H9 (cell line): ENCODE results near the gene STX2. TPM values are rescaled to one million over a fixed set of nuclear protein-coding genes. Genes with fewer than 3 reads are reported as not detected.

Experiments
- DNase-seq: peaks from one replicate; pipeline ENCODE4 v3.0.0-alpha.2; 2017
- H2AFZ ChIP-seq: one replicate; pipeline ENCODE4 v1.6.1; 2013; ENCODE audit warnings: mild to moderate bottlenecking, low read length, control low read depth, moderate library complexity
- H2AK5ac ChIP-seq: 2 replicates; pipeline ENCODE4 v1.6.1; 2013; ENCODE audit warnings: low read length, control low read depth, mixed read lengths; ENCODE audit not compliant: insufficient read length
- H2BK120ac ChIP-seq: one replicate; pipeline ENCODE4 v1.6.1; 2013; ENCODE audit warnings: low read depth, mild to moderate bottlenecking, low read length, control low read depth, inconsistent platforms; ENCODE audit not compliant: poor library complexity, severe bottlenecking
- H2BK12ac ChIP-seq: 2 replicates; pipeline ENCODE4 v1.6.1; 2013; ENCODE audit warnings: low read length, control low read depth, mixed read lengths, low read depth; ENCODE audit not compliant: insufficient read length
- H2BK15ac ChIP-seq: 2 replicates; pipeline ENCODE4 v1.6.1; 2013; ENCODE audit warnings: low read depth, low read length, control low read depth
- H2BK20ac ChIP-seq: one replicate; pipeline ENCODE4 v1.6.1; 2013; ENCODE audit warnings: low read depth, mild to moderate bottlenecking, low read length, control low read depth, inconsistent platforms; ENCODE audit not compliant: poor library complexity, severe bottlenecking
- H2BK5ac ChIP-seq: 2 replicates; pipeline ENCODE4 v1.6.1; 2013; ENCODE audit warnings: low read length, control low read depth, mixed read lengths; ENCODE audit not compliant: insufficient read length
- H3K14ac ChIP-seq: 2 replicates; pipeline ENCODE4 v1.6.1; 2013; ENCODE audit warnings: low read length, control low read depth; ENCODE audit not compliant: insufficient read depth
- H3K18ac ChIP-seq: 2 replicates; pipeline ENCODE4 v1.6.1; 2013; ENCODE audit warnings: low read depth, mild to moderate bottlenecking, mixed read lengths, low read length, control low read depth; ENCODE audit not compliant: insufficient read length
- H3K23ac ChIP-seq: 2 replicates; pipeline ENCODE4 v1.6.1; 2013; ENCODE audit warnings: low read length, control low read depth, mixed read lengths, low read depth; ENCODE audit not compliant: insufficient read length
- H3K23me2 ChIP-seq: 2 replicates; pipeline ENCODE4 v1.6.1; 2013; ENCODE audit warnings: low read depth, mild to moderate bottlenecking, mixed read lengths, low read length, control low read depth; ENCODE audit not compliant: insufficient read length, poor library complexity, severe bottlenecking
- H3K27ac ChIP-seq: 2 replicates; pipeline ENCODE4 v1.5.1; 2013; ENCODE audit warnings: low read length, control low read depth, mixed read lengths, low read depth; ENCODE audit not compliant: insufficient read length
- H3K27me3 ChIP-seq: 2 replicates; pipeline ENCODE4 v1.6.1; 2013; ENCODE audit warnings: low read length, control low read depth, inconsistent platforms; ENCODE audit not compliant: insufficient read depth
- H3K4ac ChIP-seq: 2 replicates; pipeline ENCODE4 v1.6.1; 2013; ENCODE audit warnings: low read depth, mild to moderate bottlenecking, control low read depth, inconsistent platforms, low read length, moderate library complexity
- H3K4me1 ChIP-seq: 2 replicates; pipeline ENCODE4 v1.6.1; 2013; ENCODE audit warnings: low read length, control low read depth, inconsistent platforms; ENCODE audit not compliant: insufficient read depth
- H3K4me2 ChIP-seq: 2 replicates; pipeline ENCODE4 v1.6.1; 2013; ENCODE audit warnings: low read length, control low read depth, mixed read lengths; ENCODE audit not compliant: insufficient read length, insufficient read depth
- H3K56ac ChIP-seq: 2 replicates; pipeline ENCODE4 v1.6.1; 2013; ENCODE audit warnings: low read depth, mild to moderate bottlenecking, mixed read lengths, low read length, control low read depth; ENCODE audit not compliant: insufficient read length
- H3K79me1 ChIP-seq: 2 replicates; pipeline ENCODE4 v1.6.1; 2013; ENCODE audit warnings: low read depth, mild to moderate bottlenecking, moderate library complexity, low read length, control low read depth, inconsistent platforms; ENCODE audit not compliant: insufficient read depth, poor library complexity, severe bottlenecking
- H3K79me2 ChIP-seq: 2 replicates; pipeline ENCODE4 v1.6.1; 2013; ENCODE audit warnings: low read length, control low read depth, inconsistent platforms; ENCODE audit not compliant: insufficient read depth
- H3K9ac ChIP-seq: 2 replicates; pipeline ENCODE4 v1.6.1; 2013; ENCODE audit warnings: low read length, control low read depth, mixed read lengths; ENCODE audit not compliant: insufficient read length; ENCODE audit errors: extremely low read depth
- H3K9me3 ChIP-seq: one replicate; pipeline ENCODE4 v1.6.1; 2013; ENCODE audit warnings: low read depth, low read length, inconsistent platforms; ENCODE audit not compliant: control insufficient read depth
- H3T11ph ChIP-seq: one replicate; pipeline ENCODE4 v1.6.1; 2013; ENCODE audit warnings: mild to moderate bottlenecking, low read length, control low read depth, inconsistent platforms
- H4K20me1 ChIP-seq: one replicate; pipeline ENCODE4 v1.6.1; 2013; ENCODE audit not compliant: control insufficient read depth, insufficient read length, insufficient read depth
- H4K5ac ChIP-seq: 2 replicates; pipeline ENCODE4 v1.6.1; 2013; ENCODE audit warnings: low read depth, mild to moderate bottlenecking, mixed read lengths, low read length, control low read depth; ENCODE audit not compliant: insufficient read length
- H4K8ac ChIP-seq: replicated peaks from 2 replicates; pipeline ENCODE4 v1.6.1; 2013; ENCODE audit warnings: low read length, control low read depth, mixed read lengths, low read depth; ENCODE audit not compliant: insufficient read length
- H4K91ac ChIP-seq: 2 replicates; pipeline ENCODE4 v1.6.1; 2013; ENCODE audit warnings: low read depth, mild to moderate bottlenecking, moderate library complexity, mixed read lengths, low read length, control low read depth; ENCODE audit not compliant: insufficient read length
- H3K27ac Mint-ChIP-seq, 3 experiments: 2 replicates in 2 of 3; 3 replicates in 1 of 3; pipeline ENCODE4 v1.8.0; 2020 to 2021; ENCODE audit warnings: mixed read lengths in 3 of 3, mild to moderate bottlenecking in 1 of 3, moderate library complexity in 1 of 3
- H3K27me3 Mint-ChIP-seq: 2 replicates; pipeline ENCODE4 v1.8.0; 2021; ENCODE audit warnings: low read depth, mild to moderate bottlenecking, moderate library complexity, mixed read lengths
- H3K36me3 Mint-ChIP-seq, 3 experiments: 2 replicates in 2 of 3; 3 replicates in 1 of 3; pipeline ENCODE4 v1.8.0; 2020 to 2021; ENCODE audit warnings: low read depth in 3 of 3, mixed read lengths in 3 of 3; ENCODE audit not compliant: insufficient read depth in 1 of 3
- H3K4me1 Mint-ChIP-seq, 2 experiments: 2 replicates each; pipeline ENCODE4 v1.8.0; 2020; ENCODE audit warnings: mixed read lengths in 2 of 2
- H3K4me3 Mint-ChIP-seq, 2 experiments: 2 replicates in 1 of 2; 3 replicates in 1 of 2; pipeline ENCODE4 v1.8.0; 2020 to 2021; ENCODE audit warnings: mild to moderate bottlenecking in 2 of 2, mixed read lengths in 2 of 2, moderate library complexity in 1 of 2
- H3K9me3 Mint-ChIP-seq, 2 experiments: 2 replicates in 1 of 2; 3 replicates in 1 of 2; pipeline ENCODE4 v1.8.0; 2020; ENCODE audit warnings: mild to moderate bottlenecking in 2 of 2, mixed read lengths in 2 of 2, moderate library complexity in 1 of 2
- WGBS: extraction: QIAGEN DNeasy Blood & Tissue Kit; methylation state at CpG from one replicate; pipeline ENCODE4 v1.1.7; 2013; ENCODE audit warnings: missing lambda C conversion rate, low lambda C conversion rate, mixed read lengths; ENCODE audit not compliant: insufficient read length; ENCODE audit errors: extremely low coverage; 5-methylcytosine and 5-hydroxymethylcytosine counted together
- total RNA-seq: library from RNA; stranded (reverse); gene quantifications from 2 replicates; pipeline ENCODE4 v1.2.1, GENCODE V29; 2021
- TF ChIP-seq, protein P1 (sequence below): fragments of 200-600 bp; sonication (generic); conservative IDR thresholded peaks from 3 replicates; pipeline ENCODE4 v1.8.0; 2021; ENCODE audit warnings: antibody characterized with exemption, mild to moderate bottlenecking

Gene STX2
- total RNA-seq, 1 experiment from 2014 or later = 19.4 TPM

- no peak overlapping the region for H3K14ac ChIP-seq
- Mint-ChIP-seq H3K36me3 (no peaks in the 10 kb centered on the region), H3K27ac (no peak overlapping the region), H3K9me3 (no peaks in the 10 kb centered on the region), H3K27me3 (peaks cover 17% of the 10 kb centered on the region), H3K4me1 (peaks cover 0 to 3% of the 10 kb centered on the region in 2 experiments; a peak in 1 of 4 replicates), H3K4me3 (no peak overlapping the region)
- H3K9me3 ChIP-seq = no peaks in the 10 kb centered on the region
- no peaks in the 10 kb centered on the region for H3K23me2 ChIP-seq
- H3K27me3 ChIP-seq = no peaks in the 10 kb centered on the region
- H2AFZ ChIP-seq = no peak overlapping the region
- DNase-seq = no peak
- no peak overlapping the region for H4K5ac ChIP-seq
- no peak overlapping the region for H2BK5ac ChIP-seq
- H3K56ac ChIP-seq = no peak overlapping the region
- no peak overlapping the region for H2AK5ac ChIP-seq
- no peaks in the 10 kb centered on the region for H3K79me2 ChIP-seq
- no peak overlapping the region for H3K4ac ChIP-seq
- H3K9ac ChIP-seq = no peak overlapping the region
- no peak overlapping the region for H2BK12ac ChIP-seq
- H2BK20ac ChIP-seq = no peak overlapping the region
- H4K91ac ChIP-seq = no peak overlapping the region
- H2BK15ac ChIP-seq = no peak overlapping the region
- no peak overlapping the region for H4K8ac ChIP-seq
- no peak overlapping the region for H3K27ac ChIP-seq
- no CpG with 5 or more reads among the region's 10 CpGs for WGBS
- H3K79me1 ChIP-seq = no peaks in the 10 kb centered on the region
- no peak overlapping the region for H3T11ph ChIP-seq
- H3K4me1 ChIP-seq = 0 out of 2 replicates have a peak, but pooled peaks cover 4% of the 10 kb centered on the region
- H4K20me1 ChIP-seq = no peaks in the 10 kb centered on the region
- H3K4me2 ChIP-seq = no peak overlapping the region
- H2BK120ac ChIP-seq = no peak overlapping the region
- no peak overlapping the region for H3K23ac ChIP-seq
- TF ChIP-seq, protein P1, sequence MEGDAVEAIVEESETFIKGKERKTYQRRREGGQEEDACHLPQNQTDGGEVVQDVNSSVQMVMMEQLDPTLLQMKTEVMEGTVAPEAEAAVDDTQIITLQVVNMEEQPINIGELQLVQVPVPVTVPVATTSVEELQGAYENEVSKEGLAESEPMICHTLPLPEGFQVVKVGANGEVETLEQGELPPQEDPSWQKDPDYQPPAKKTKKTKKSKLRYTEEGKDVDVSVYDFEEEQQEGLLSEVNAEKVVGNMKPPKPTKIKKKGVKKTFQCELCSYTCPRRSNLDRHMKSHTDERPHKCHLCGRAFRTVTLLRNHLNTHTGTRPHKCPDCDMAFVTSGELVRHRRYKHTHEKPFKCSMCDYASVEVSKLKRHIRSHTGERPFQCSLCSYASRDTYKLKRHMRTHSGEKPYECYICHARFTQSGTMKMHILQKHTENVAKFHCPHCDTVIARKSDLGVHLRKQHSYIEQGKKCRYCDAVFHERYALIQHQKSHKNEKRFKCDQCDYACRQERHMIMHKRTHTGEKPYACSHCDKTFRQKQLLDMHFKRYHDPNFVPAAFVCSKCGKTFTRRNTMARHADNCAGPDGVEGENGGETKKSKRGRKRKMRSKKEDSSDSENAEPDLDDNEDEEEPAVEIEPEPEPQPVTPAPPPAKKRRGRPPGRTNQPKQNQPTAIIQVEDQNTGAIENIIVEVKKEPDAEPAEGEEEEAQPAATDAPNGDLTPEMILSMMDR = no peak
- no peak overlapping the region for H3K18ac ChIP-seq
Observed at GRCh38 chr12:130748786-130749185, 90.3 kb downstream of the STX2 start.
